HG03064 (cell line): ENCODE results near the gene ANTKMT.
"Not testable (repeated sequence)": the region's sequence is repeated elsewhere in the genome, so short reads cannot be mapped to it uniquely, and the experiment has no call there.

Source experiments
- ATAC-seq: cut with Tn5 transposase; IDR thresholded peaks from one replicate; pipeline ENCODE4 v1.9.1; 2021; ENCODE audit warnings: low read depth; ENCODE audit not compliant: unreplicated experiment

The ANTKMT gene

DNA sequence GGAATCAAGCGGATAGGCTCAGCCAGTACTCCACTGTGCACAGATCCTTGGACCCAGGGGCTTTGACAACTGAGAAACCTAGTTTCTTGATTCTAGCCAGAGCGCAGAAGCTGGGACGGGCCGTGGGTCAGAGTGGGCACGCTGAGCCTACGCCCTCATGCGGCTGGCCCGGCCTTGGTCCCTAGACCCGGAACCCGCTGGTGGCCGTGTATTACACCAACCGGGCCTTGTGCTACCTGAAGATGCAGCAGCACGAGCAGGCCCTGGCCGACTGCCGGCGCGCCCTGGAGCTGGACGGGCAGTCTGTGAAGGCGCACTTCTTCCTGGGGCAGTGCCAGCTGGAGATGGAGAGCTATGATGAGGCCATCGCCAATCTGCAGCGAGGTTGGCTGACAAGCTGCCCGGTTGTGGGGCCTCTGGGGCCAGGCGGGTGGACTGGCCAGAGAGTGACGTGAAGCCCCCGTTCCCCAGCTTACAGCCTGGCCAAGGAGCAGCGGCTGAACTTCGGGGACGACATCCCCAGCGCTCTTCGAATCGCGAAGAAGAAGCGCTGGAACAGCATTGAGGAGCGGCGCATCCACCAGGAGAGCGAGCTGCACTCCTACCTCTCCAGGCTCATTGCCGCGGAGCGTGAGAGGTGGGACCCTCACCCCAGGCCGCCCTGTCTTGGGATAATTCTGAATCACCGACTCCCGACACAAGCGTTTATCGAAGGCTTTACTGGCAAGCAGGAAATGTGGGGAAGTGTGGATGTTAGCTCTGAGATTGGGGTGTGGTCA lies 39.8 kb upstream of the ANTKMT start:
- ATAC-seq, result no peak

DNA sequence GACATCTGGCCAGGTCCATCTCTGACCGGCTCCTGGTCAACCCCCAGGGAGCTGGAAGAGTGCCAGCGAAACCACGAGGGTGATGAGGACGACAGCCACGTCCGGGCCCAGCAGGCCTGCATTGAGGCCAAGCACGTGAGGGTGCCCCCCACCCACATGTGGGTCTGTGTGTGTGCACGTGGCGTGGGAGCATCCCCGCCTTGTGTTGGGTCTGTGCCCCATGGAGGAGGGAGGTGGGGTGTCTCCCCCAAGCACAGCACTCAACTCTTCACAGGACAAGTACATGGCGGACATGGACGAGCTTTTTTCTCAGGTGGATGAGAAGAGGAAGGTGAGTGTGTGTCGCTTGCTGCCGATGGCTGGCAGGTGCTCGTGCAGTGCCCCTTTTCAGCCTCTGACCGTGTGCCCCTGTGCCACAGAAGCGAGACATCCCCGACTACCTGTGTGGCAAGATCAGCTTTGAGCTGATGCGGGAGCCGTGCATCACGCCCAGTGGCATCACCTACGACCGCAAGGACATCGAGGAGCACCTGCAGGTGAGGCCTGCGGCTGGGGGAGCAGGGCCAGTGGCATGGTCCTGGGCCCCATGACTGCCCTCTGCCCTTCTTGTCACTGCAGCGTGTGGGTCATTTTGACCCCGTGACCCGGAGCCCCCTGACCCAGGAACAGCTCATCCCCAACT lies 39.1 kb upstream of the ANTKMT start:
- ATAC-seq, result no peak

DNA sequence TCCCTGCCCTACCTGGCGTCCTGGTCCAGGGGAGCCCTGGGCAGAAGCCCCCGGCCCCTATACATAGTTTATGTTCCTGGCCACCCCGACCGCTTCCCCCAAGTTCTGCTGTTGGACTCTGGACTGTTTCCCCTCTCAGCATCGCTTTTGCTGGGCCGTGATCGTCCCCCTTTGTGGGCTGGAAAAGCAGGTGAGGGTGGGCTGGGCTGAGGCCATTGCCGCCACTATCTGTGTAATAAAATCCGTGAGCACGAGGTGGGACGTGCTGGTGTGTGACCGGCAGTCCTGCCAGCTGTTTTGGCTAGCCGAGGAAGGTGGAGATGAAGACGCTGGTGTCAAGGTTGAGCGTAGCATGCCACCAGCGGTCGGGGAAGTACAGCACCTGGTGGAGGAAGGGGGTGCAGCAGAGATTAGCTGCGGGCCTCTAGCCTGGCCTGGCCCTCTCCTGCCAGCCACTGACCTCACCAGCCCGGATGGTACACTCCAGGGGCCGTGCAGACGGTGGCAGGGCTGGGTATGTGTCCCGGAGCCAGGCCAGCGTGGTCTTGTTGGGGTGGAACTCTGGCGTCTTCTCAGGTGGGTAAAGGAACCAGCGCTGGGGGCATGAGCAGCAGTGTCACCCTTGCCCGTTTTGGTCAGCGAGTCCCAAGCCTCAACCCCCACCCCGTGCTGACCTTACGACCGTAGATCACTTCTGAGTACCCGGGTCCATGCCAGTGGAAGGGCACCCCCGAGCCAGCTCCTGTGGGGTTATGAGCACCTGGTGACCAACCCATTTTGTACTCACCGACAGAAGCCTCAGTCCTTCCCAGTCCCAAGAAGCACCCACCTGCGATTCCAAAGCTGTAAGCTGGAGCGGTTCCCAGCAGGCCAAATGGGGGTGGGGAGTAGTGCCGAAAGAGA lies 38.2 kb upstream of the ANTKMT start:
- ATAC-seq, result no peak

DNA sequence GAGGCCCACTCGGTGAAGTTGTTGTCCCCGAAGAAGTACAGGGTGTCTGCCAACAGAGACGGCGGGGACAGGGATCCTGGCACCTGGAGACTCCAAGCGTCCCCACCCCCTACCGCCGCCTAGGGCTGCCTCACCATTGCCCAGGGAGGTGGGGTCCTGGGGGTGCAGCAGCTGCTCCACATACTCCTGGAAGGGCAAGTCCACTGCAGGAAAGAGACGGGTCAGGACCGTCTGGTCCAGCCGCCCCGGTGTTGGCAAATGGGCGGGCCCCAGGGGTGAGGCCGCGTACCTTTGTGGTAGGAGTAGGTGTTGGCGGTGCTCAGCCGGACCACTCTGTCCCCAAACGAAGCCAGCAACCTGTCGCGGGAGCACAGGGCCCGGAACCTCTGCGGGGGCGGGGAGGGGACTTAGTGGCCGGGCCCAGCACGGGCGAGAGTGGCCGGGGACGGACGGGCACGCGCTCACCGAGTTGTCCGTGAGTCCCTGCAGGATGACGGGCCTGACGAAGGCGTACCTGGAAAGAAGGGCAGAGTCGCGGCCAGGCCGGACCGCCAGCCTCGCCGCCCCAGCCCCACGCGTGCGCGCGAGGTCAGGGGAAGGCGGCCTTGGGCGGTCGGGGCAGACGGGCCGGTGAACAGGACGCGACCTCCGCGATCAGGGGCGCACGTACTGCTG lies 37.4 kb upstream of the ANTKMT start:
- ATAC-seq, result peak; percentile 1

DNA sequence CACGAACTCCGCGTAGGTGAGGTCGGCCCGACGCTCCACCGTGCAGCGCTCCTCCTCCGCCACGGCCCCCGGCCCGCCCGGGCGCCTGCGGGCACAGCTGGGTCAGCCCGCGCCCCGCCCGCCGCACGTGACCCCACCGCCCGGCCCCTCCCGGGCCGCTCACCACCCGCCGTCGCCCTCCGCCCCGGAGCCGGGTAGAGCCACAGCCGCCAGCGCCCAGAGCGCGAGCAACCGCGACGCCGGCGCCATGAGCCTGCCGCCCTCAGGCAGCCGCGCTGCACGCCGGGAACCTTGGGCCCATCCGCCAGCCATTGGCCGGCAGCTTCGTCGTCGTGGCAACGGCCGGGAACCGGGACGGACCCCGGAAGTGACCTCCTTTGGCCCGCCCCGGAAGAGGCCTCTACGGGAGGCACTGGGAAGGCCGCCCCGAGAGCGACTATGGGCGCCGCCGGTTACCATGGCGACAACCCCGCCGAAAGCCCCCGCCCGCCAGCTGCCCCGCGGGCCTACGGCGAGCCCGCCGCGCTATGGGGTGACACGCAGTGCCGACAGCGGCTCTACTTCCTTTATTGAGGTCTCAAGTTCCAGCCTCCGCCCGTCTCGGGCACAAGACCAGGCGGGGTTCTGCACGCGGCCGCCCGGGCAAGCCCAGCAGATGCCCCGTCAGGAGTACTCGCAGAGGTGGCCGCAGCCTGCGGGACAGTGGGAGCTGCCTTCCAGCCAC lies 36.7 kb upstream of the ANTKMT start, which contains the start of gene JMJD8:
Gene JMJD8, minus strand, starts transcription at position 264 of the 724 bp plus-strand sequence. Its CDS starts 15 bp downstream, at position 249.
- peak; percentile 42 for ATAC-seq

DNA sequence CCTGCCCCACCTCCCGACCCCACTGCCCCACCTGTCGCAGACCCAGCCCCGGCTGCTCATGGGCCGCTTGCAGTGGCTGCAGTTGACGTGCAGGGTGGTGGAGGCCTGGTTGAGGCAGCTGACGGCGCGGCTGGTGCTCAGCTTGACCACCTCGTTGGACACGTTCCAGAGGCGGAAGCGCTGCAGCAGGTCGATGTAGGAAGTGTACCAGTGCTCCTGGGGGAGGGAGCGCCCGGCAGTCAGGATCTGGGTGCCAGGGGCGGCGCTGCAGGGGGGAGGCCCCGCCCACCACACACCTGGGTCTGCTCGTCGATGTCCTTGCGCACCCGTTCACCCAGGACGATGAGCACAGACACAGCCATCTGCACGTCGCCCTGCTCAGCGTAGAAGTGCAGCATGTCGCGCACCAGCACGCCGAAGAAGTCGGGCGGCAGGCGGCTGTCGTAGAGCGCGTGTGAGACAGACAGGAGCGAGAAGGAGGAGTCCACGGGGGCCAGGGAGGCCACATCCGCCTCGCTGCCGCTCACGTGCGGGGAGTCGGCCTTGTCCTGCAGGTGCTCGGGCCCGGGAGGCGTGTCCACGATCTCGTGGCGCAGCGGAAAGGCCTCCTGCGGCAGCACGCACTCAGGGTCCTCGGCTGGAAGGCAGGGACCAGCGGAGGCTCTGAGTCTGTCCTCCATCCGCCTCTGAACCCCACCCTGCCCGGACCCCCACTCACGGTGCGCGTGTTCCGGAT lies 35.8 kb upstream of the ANTKMT start:
- no peak for ATAC-seq

DNA sequence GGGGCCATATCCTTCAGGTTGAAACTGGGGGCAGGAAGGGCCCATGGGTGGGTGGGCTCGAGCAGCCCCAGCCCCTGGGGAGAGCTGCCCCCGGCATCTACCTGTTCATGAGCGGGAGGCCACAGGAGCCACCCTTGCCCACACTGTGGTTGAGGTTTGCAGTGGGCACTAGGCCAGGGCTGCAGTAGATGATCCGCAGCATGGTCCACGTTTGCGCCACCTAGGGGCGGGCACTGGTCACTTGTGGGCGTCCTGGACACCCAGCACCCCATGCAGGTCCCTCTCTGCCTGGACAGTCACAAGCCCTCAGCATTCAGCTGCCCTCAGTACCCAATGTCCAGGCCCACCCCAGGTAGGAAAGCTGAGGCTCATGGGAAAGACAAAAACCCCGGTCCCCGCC lies 35.0 kb upstream of the ANTKMT start:
- no peak for ATAC-seq

DNA sequence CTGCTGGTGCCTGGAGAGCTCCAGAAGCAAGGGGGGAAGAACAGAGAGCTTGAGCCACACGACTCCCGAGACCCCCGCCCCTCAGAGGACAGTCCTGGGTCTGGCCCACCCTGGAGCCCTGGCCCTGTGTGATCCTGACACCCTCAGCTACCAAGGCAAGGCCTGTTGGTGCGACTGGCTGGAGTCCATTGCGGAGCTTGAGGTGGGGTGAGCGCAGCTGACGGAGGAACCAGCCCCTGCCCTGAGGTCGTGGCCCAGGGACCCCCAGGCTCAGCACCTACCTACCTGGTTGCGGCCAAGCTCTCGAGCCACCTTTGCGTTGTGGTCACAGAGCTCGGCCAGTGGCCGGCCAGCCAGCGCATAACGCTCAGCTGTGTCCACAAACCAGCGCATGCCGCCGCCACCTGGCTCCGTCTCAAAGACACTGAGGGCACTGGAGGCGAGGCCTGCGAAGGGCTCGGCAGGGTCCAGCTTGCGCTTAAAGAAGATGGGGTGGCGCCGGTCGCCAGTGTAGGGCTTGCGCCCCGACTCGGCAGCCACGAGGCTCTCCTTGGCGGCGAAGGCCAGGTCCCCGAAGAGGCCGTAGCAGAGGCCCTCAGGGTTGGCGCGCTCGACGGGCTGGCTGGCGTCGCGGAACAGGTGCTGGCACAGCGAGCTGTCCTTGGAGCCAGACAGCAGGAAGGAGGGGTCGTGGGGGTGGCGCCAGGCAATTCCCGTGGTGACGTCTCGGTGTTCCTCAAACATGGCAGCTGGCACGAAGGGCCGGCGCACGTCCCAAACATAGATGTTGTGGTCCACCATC lies 34.3 kb upstream of the ANTKMT start:
- ATAC-seq, result no peak

DNA sequence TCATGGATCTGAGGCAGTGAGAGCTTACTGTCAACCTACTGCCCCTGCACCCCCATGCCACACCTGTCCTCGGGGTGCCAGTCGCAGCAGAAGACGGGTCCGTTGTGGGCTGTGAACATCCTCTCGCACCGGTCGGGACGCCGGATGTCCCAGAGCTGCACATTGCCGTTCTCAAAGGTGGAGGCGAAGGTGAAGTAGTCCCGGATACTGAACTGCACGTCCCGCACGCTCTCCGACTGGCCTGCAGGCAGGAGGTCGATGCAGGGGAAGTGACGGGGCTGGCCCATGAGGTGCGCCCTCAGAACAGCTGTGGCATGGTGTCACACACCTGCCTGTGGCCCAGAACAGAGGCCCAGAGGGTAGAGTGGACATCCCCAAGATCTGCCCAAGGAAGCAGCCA lies 33.4 kb upstream of the ANTKMT start:
- no peak for ATAC-seq

DNA sequence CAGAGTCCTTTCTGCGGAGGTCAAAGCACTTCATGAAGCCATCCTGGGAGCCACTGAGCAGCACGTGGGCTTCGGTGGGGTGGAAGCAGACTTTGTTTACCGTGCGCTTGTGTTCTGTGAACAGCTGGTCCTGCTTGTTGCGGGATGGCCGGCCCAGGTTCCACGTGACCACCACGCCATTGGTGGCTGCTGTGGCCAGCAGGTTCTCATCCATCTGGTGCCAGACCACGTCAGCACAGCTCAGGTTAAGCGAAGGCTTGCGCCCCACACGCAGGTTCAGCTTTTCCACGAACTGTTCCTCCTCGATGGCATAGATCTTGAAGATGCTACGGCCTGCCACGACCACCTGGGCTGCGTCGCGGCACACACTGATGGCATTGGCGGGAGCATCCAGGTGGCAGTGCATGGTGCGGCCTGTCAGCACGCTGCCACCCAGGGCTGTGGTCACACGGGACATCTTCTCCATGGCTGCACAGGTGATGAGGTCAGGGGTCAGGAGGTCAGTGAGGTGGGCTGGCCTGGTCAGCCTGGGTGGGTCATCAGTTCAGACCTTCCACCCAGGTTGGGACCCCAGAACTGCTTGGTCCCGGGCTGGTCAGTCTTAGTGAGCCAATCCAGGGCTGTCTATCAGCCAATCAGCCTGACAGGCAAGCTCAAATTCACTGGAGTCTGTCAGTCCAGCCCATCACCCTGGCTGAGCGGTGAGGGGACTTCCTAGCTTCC lies 31.6 kb upstream of the ANTKMT start:
- no peak for ATAC-seq

DNA sequence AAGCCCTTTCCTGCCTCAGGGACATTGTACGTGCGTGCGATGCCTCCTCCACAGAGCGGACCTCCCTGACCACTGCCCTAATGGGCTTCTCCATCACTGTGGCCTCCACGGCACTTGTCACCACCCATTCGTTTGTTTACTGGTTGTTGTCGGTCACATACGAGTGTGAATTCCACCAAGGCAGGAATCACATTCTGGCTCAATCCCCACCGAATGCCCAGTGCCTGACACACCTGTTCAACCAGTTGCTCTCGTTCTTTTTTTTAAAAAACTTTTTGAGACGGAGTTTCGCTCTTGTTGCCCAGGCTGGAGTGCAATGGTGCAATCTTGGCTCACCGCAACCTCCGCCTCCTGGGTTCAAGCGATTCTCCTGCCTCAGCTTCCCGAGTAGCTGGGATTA lies 29.7 kb upstream of the ANTKMT start:
- not testable (repeated sequence) for ATAC-seq

DNA sequence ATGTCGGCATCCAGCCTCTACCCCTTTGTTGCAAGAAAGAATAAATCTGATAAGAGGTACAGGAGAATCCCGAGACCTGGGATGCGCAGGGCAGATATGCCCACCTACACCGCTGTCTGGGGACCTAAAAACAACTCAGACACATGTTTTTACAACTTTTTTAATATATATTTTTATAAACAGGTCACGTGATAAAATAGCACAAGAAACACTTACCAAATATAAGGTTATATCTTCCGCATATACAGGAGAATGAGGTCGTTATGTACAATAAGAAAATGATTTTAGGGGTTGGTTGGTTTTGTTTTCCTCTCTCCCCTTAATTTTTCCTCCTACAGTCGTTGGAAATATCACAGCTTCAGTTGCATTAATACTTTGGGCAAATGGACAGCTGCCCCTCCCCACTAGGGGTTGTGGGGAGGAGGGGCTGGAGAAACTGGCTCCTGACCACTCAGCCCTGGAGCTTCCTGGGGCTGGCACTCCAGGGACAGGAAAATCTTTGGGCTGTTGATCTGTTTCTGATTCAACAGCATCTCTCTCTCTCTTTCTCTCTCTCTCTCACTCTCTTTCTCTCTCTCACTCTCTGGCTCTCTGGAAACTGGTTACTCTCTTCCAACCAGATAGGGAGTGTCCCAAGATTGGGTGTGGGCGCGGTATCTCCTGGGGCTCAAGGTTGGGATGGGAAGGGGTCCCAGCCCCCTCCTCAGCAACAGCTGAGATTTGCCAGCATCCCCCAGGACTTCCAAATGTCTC lies 28.4 kb upstream of the ANTKMT start:
- ATAC-seq, result no peak

DNA sequence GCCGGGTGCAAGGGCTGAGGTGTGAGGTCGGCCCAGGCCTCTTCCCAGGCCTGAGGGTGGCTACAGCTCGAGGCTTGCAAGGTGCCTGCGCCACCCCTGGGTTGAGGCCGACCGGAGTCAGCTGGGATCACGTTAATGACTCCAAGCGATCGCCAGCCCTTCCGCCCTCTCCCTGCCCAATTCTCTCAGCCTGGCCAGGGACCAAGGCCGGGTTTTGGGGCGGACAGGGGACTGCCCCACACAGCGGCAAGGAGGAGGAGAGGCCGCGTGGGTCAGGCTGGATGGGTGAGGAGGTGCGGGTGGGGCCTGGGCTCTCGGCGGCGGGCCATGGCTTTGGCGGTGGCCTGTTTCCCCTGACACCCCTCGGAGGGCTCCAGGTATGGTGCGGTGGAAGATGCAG lies 27.6 kb upstream of the ANTKMT start:
- no peak for ATAC-seq

DNA sequence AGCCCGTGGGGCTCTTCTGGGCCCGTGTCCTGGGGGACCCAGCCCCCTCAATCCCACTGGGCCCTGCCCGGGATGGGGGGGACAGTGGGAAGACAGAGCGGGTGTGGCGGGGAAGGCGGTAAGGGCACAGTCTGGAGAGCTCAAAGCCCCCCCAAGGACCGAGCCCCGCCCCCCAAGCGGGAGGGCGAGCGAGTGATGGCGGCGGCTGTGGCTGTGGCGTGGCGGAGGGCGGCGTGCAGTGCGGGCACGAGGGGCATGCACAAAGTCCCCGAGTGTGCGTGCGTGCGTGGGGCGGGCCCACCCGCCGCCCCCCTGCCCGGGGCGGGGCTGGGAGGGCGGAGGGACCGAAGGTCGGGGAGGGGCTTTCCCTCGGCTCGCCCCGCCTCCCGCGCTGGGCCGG lies 27.2 kb upstream of the ANTKMT start:
- no peak for ATAC-seq

DNA sequence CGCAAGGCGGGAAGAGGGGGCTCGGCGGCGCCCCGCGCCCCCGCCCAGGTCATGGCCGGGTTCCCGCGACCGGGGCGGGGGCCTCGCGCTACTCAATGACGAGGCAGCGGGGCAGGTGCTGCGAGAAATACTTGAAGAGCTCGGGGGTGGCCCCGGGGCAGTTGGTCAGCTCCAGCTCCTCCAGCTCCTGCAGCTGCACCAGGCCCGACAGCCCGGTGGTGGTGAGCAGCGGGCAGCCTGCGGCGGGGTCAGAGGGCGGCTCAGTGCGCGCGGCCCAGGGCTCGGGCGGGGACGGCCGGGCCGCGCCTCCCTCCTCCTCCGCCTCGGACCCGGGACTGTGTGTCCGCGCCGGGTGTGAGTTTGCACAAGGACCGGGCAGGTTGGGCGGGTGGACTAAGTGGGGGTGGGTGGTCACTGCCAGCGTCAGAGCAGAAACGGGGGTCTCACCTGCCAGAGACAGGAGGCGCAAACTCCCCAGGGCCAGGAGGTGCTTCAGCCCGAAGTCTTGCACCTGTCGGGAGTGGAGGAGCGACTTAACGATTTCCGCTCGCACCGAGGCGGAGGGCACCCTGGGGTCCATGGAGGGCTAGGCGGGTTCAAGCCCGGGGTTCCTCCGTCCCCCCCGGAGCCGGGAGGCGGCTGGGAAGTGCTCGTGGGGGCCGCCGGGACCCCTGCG lies 26.6 kb upstream of the ANTKMT start:
- no peak for ATAC-seq

DNA sequence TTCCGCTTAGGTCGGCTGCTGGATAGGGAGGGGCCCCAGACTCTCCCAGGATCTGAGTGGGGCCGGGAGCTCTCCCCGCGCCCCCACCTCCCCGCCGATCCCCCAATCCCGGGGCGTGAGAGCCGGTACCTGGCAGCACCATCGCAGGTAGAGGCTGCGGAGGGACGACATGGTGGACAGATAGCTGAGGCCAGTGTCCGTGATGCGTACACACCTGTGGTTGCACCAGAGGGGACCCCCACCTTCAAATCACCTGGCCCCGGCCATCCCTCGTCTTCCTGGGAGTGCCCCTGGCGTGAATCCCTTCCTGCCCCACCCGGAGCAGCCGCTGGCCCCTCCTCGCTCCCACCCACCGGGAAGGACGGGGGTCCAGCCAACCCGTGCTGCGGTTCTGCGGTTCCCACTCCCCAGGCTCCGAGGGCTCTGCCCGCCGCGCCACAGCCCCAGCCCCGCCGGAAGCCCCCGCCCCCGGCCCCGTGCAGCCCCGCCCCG lies 26.0 kb upstream of the ANTKMT start:
- ATAC-seq, result no peak
